HepG2 (cell line): ENCODE results near the gene C19orf85. TPM values are rescaled to one million over a fixed set of nuclear protein-coding genes. Genes with fewer than 3 reads are reported as not detected.

ENCODE experiments used
- BCL3 ChIP-seq: sonication (generic); formaldehyde crosslinking; IDR thresholded peaks from 2 replicates; pipeline ENCODE4 v1.5.1; 2020; ENCODE audit warnings: mild to moderate bottlenecking, missing genetic modification reagents, moderate library complexity
- CEBPG ChIP-seq: IDR thresholded peaks from 2 replicates; pipeline ENCODE4 v1.6.1; 2016
- EED ChIP-seq: sonication (generic); formaldehyde crosslinking; IDR thresholded peaks from 2 replicates; pipeline ENCODE4 v1.5.0; 2020; ENCODE audit warnings: mild to moderate bottlenecking, missing genetic modification reagents
- SIN3A ChIP-seq: IDR thresholded peaks from 2 replicates; pipeline ENCODE4 v1.6.1; 2011; ENCODE audit warnings: low read depth, mild to moderate bottlenecking, control low read depth, low read length, borderline replicate concordance
- TAF15 ChIP-seq: fragments of 200-400 bp; formaldehyde crosslinking; IDR thresholded peaks from one replicate; pipeline ENCODE4 v1.6.1; 2018; ENCODE audit warnings: mild to moderate bottlenecking, low read depth, low read length; ENCODE audit not compliant: poor library complexity, severe bottlenecking
- polyA plus RNA-seq, 8 experiments: library from polyadenylated mRNA; depleted of rRNA in 3 of 8; stranded (reverse) in 7 of 8; unstranded in 1 of 8; fragments of >200 nt; fragmentation: Illumina TruSeq in 4 of 8; extraction: Trizol in 4 of 8; gene quantifications; 2 replicates each; pipeline versions ENCODE4 v1.2.1 to v1.2.3, GENCODE V29; 2011 to 2016; ENCODE audit warnings: low read depth in 4 of 8, missing spikeins in 1 of 8, mixed read lengths in 1 of 8; ENCODE audit not compliant: insufficient read depth in 1 of 8
- total RNA-seq, 5 experiments: library from RNA; depleted of rRNA; stranded (reverse); fragments of >200 nt; fragmentation: Illumina TruSeq; extraction: Trizol; gene quantifications; 2 replicates each; pipeline ENCODE4 v1.2.3, GENCODE V29; 2016; ENCODE audit warnings: low read depth in 1 of 5
- TF ChIP-seq, protein P1 (sequence below): sonication (generic); formaldehyde crosslinking; IDR thresholded peaks from 2 replicates; pipeline ENCODE4 v1.5.1; 2020; ENCODE audit warnings: mild to moderate bottlenecking, missing genetic modification reagents, moderate library complexity
- TF ChIP-seq, protein P2 (sequence below): IDR thresholded peaks from 2 replicates; pipeline ENCODE4 v1.6.1; 2016; ENCODE audit warnings: mild to moderate bottlenecking, missing biosample characterization, missing genetic modification reagents

The C19orf85 gene
- total and polyA plus RNA-seq, 2 of the 13 experiments (the other 11 are each of a cell fraction or from before 2014, with no cell fraction given): not detected

- TF ChIP-seq, protein P1, sequence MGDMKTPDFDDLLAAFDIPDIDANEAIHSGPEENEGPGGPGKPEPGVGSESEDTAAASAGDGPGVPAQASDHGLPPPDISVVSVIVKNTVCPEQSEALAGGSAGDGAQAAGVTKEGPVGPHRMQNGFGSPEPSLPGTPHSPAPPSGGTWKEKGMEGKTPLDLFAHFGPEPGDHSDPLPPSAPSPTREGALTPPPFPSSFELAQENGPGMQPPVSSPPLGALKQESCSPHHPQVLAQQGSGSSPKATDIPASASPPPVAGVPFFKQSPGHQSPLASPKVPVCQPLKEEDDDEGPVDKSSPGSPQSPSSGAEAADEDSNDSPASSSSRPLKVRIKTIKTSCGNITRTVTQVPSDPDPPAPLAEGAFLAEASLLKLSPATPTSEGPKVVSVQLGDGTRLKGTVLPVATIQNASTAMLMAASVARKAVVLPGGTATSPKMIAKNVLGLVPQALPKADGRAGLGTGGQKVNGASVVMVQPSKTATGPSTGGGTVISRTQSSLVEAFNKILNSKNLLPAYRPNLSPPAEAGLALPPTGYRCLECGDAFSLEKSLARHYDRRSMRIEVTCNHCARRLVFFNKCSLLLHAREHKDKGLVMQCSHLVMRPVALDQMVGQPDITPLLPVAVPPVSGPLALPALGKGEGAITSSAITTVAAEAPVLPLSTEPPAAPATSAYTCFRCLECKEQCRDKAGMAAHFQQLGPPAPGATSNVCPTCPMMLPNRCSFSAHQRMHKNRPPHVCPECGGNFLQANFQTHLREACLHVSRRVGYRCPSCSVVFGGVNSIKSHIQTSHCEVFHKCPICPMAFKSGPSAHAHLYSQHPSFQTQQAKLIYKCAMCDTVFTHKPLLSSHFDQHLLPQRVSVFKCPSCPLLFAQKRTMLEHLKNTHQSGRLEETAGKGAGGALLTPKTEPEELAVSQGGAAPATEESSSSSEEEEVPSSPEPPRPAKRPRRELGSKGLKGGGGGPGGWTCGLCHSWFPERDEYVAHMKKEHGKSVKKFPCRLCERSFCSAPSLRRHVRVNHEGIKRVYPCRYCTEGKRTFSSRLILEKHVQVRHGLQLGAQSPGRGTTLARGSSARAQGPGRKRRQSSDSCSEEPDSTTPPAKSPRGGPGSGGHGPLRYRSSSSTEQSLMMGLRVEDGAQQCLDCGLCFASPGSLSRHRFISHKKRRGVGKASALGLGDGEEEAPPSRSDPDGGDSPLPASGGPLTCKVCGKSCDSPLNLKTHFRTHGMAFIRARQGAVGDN (CRISPR knock-in tag): peak; percentile 74
- TF ChIP-seq, protein P2, sequence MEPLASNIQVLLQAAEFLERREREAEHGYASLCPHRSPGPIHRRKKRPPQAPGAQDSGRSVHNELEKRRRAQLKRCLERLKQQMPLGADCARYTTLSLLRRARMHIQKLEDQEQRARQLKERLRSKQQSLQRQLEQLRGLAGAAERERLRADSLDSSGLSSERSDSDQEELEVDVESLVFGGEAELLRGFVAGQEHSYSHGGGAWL (CRISPR knock-in tag): no peak
- TF ChIP-seq EED (0 out of 2 replicates have a peak, but pooled peaks have one; percentile 43), SIN3A (no peak; the same call in 1 of the 2 replicates), CEBPG (CRISPR knock-in tag) (no peak), BCL3 (0 out of 2 replicates have a peak, but pooled peaks have one; percentile 11), TAF15 (no peak)
Observed at GRCh38 chr19:55484593-55485438, 20.3 kb upstream of the C19orf85 start, which contains the start of gene NAT14 (continued).
